ENCODE results near the gene MEP1A.

DNA sequence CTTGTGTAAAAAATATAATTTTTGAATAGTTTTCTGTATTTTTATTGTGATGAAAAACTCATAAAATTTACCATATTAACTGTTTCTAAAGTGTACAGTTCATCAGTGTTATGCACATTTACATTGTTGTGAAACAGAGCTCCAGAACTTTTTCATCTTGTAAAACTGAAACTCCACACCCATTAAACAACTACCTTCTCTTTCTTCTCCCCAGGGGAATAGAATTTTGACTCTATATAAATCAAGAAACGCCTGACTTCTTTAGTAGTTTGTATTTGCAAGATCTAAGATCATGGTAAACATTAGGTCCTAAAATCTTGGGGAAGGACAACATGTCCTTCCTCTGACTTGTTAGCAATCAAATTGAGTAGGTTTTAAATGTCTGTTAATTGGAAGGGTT, 37.3 kb upstream of the MEP1A start:
- TF ChIP-seq, protein P1, sequence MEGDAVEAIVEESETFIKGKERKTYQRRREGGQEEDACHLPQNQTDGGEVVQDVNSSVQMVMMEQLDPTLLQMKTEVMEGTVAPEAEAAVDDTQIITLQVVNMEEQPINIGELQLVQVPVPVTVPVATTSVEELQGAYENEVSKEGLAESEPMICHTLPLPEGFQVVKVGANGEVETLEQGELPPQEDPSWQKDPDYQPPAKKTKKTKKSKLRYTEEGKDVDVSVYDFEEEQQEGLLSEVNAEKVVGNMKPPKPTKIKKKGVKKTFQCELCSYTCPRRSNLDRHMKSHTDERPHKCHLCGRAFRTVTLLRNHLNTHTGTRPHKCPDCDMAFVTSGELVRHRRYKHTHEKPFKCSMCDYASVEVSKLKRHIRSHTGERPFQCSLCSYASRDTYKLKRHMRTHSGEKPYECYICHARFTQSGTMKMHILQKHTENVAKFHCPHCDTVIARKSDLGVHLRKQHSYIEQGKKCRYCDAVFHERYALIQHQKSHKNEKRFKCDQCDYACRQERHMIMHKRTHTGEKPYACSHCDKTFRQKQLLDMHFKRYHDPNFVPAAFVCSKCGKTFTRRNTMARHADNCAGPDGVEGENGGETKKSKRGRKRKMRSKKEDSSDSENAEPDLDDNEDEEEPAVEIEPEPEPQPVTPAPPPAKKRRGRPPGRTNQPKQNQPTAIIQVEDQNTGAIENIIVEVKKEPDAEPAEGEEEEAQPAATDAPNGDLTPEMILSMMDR (conservative IDR thresholded peaks at IDR 0.05 in 1 of 2, IDR thresholded peaks at IDR 0.05 in 1 of 2; ENCODE audit: extremely low read depth in 1 of 2, insufficient read depth in 1 of 2, low read depth in 1 of 2, low read length in 2 of 2), result no peak
- TF ChIP-seq EZH2 (IDR thresholded peaks at IDR 0.05; ENCODE audit: borderline replicate concordance, low read length), result no peak

Data from mammary epithelial cell (primary cell).